HL-60 (cell line): Measurements from ENCODE around the gene TTC34.

Experiments
- DNase-seq, 2 experiments: peaks; one replicate each; pipeline ENCODE4 v3.0.0-alpha.2; 2010 to 2020; ENCODE audit warnings: low read depth in 1 of 2, low spot score in 1 of 2
- H3K27ac ChIP-seq: fragments of 250-450 bp; sonication (Bioruptor Pico); replicated peaks from 2 replicates; pipeline ENCODE4 v1.5.1; 2020; ENCODE audit warnings: mild to moderate bottlenecking, moderate library complexity
- H3K27me3 ChIP-seq: fragments of 250-450 bp; sonication (Bioruptor Pico); 2 replicates; pipeline ENCODE4 v1.5.1; 2021; ENCODE audit warnings: mild to moderate bottlenecking, moderate library complexity; ENCODE audit not compliant: insufficient read depth, poor library complexity, severe bottlenecking
- H3K4me3 ChIP-seq: replicated peaks from 2 replicates; pipeline ENCODE4 v1.5.1; 2011; ENCODE audit warnings: mild to moderate bottlenecking, control low read depth, low read length; ENCODE audit not compliant: insufficient read depth
- CTCF ChIP-seq: IDR thresholded peaks from one replicate; pipeline ENCODE4 v1.5.1; 2011; ENCODE audit warnings: low read length, control low read depth, inconsistent platforms; ENCODE audit not compliant: insufficient read depth
- GABPA ChIP-seq: IDR thresholded peaks from 2 replicates; pipeline ENCODE4 v1.6.1; 2012; ENCODE audit warnings: low read depth
- POLR2AphosphoS5 ChIP-seq: IDR thresholded peaks from 2 replicates; pipeline ENCODE4 v1.6.1; 2012; ENCODE audit warnings: low read depth
- REST ChIP-seq: IDR thresholded peaks from 2 replicates; pipeline ENCODE4 v1.6.1; 2012; ENCODE audit warnings: low read depth; ENCODE audit not compliant: insufficient replicate concordance
- SPI1 ChIP-seq: IDR thresholded peaks from 2 replicates; pipeline ENCODE4 v1.6.1; 2012; ENCODE audit warnings: low read depth, mild to moderate bottlenecking, borderline replicate concordance

The TTC34 gene

GRCh38 chr1:2607641-2608091, 193.8 kb downstream of the TTC34 start:
- Histone ChIP-seq H3K27me3 (no peaks in the 10 kb centered on the region), H3K4me3 (no peak overlapping the region), H3K27ac (no peak overlapping the region)
- TF ChIP-seq GABPA: no peak
- no peak for DNase-seq

GRCh38 chr1:2606881-2607621, 194.4 kb downstream of the TTC34 start:
- Histone ChIP-seq H3K27me3 (no peaks in the 10 kb centered on the region), H3K27ac (no peak overlapping the region), H3K4me3 (no peak overlapping the region)
- no peak for DNase-seq
- TF ChIP-seq CTCF (no peak), GABPA (no peak), POLR2AphosphoS5 (no peak), SPI1 (no peak), REST (no peak)

GRCh38 chr1:2606396-2606880, 195.1 kb downstream of the TTC34 start:
- no peak for TF ChIP-seq CTCF
- TF ChIP-seq POLR2AphosphoS5: no peak
- no peak for TF ChIP-seq SPI1
- no peak for TF ChIP-seq REST
- TF ChIP-seq GABPA: no peak
- DNase-seq: no peak

GRCh38 chr1:2605509-2606395, 195.7 kb downstream of the TTC34 start:
- TF ChIP-seq POLR2AphosphoS5: no peak
- no peak for DNase-seq
- H3K4me3 ChIP-seq: no peak overlapping the region
- no peaks in the 10 kb centered on the region for H3K27me3 ChIP-seq
- H3K27ac ChIP-seq: no peak overlapping the region

More at GRCh38 chr1:2606396-2606880, 195.1 kb downstream of the TTC34 start:
- no peak overlapping the region for H3K4me3 ChIP-seq
- H3K27me3 ChIP-seq: no peaks in the 10 kb centered on the region
- H3K27ac ChIP-seq: no peak overlapping the region
